HK-2 (cell line): ENCODE measurements around the gene PCED1A.
A peak's percentile ranks its signal among the peaks of the same experiment; 100 is the strongest.
"Not testable (repeated sequence)": the region's sequence is repeated elsewhere in the genome, so short reads cannot be mapped to it uniquely, and the experiment has no call there.

ENCODE experiments used
- DNase-seq: peaks from one replicate; pipeline ENCODE4 v3.0.0-alpha.2; 2018; ENCODE audit not compliant: unreplicated experiment

Gene PCED1A

DNA sequence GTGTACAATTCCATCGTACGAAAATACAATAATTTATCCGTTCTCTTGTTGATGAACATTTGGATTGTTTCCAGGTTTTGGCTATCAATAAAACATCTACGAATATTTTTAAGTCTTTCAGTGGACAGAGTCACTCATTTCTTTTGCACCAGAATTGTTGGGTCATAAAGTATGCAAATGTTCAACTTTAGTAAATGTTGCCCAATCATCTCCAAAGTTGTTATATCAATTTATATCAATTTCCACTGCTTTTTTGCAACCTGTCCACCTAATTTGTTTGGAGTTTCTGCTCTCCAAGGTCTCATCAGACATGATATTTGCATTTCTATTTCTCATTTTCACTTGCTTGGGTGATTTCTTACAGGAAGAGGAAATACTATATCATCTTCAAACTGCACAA is 13.8 kb downstream of the PCED1A start:
- DNase-seq, result no peak

DNA sequence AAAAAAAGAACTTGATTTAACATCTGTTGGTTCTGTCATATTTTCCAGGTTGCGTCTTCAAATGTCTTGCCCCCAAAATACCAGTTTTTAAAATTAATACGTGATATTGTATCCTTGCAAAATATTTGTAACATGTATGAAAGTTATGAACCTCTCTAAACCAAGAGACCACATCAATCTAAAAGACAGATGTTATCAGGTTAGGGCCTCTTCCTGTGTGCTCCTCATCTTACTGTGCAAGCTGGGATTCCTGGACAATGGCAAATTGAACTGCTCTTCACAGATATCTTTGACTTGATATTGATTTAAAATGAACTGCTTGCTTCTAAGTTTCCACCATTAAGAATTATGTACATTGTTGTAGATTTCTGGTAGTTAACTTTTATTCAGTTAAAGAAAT is 14.7 kb downstream of the PCED1A start:
- DNase-seq, result no peak

DNA sequence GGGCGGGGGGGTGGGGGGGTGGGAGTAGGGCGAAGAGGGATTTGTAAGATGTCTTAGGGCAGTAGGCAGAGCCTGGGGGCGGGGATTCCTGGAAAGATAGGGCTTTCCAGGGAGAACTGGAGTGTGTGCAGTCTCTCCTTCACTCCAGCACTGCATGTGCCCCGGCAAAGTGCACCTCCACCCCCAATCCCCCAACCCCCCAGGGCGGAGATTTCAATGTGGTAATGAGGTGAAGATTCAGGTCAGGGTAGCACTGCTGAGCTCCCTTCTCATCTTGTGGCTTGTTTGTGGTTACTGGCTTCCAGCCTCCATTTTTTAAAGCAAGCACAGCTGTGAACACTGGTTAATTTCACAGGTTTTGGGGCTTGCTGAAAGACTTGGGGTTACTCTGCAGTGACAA is 18.4 kb downstream of the PCED1A start:
- no peak for DNase-seq

DNA sequence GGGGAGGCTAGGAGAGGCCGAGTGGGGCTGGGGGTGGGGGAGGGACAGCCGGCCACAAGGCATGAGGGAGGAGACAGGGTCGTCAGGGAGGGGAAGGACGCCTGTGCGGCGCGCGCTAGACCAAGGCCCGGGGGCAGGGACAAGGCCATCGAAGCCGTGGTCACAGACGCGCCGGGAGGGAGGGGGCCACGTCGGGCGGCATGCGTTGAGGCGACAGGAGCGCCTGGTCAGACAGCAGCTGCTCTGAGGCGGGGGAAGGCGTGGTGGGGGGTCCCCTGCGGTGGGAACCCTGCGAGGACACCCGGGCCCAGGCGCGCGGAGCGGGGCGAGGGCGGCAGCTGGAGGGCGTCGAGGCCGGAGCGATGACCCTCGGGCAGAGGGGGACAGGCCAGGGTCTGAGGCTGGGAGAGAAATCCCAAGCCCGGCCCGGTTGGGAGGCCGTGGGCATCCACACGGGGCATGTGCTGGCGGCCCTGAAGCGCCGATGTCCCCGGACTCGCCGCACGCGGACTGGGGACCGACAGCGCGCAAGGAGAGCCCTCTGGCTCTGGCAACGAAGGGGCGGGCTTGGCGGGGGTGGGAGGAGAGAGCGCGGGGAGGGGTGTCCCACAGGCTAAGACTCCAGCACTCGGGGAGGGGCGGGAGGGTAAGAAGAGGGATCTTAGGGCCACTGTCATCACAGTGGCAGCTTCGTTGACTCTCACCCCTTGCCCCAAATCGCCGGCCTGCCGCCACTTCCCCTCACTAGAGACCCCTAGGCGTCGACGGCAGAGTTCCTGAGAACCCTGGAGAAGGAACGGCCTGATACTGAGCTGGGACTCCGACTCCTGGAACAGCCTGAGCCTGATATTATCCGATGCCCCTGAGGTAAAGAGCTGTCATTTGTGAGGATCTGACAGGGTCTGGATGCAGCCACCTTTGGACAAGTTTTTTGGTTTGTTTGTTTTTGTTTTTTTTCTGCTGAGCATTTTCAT is 19.3 kb downstream of the PCED1A start:
- no peak for DNase-seq

DNA sequence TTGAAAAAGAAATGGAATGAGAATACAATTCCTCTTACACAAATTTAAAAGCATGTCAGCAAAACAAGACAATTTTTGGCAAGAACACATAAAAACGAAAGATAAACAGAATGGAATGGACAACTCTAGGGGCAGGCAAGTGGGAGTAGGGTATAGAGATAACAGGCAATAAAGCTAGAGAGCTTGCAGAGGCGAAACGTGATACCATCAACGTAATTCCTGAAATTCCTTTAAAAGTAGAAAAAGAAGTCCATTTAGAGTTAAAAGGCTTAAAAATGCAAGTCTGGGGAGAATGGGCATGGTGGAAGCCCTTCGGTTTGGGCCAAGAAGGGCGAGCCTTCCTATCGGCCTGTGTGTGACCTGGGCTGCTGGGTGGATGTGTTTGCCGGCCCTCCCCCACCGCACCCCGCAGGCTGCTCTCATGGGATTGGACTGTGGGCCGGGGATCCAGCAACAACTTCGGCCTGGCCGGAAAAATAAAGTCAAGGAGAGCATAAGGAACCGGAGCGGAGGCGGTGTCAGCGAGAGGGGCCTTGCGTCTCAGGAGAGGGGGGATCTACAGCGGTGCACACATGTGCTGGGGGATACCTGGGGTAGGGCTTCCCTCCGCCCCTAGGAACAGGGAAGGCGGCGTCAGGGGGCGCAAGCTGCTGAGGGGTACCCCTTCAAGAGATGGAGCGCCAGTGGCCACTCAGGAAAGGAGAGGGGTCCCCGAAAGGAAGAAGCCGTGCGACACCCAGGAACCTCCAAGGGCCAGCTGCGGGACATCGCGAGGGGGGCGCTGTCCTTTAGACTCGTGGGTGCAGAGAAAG is 20.2 kb downstream of the PCED1A start:
- no peak for DNase-seq

DNA sequence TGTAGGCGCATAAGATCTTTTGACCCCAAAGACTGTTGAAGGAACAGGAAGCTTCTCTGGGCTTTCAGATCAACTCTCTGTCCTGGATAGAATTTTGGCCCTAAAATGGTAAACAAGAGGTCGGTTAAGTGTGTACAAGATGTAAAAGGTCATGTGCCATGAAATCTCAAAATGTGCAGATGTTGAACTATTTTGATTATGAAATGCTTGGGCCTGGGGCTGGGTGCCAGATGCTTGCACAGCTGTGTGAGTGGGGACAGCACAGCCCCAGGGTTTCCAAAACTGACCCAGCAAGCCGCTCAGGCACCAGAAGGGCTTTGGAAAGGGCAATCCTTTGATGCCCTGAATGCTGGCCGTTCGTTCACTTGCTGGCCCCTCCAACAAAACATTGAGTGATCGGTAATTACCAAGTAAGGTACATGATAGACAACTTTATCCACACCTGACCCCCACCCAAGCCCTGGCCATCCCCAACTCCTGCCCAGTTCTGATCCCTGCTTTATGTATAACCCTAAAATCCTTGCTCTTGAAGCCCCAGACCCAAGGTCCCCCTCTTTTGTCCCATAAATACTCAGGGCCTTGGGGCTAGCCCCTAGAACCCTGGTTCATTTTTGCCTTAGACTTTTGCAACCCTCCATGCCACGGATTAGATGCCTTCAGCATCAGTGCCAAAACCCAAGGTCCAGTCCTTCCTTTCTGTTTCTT is 22.4 kb downstream of the PCED1A start:
- no peak for DNase-seq

DNA sequence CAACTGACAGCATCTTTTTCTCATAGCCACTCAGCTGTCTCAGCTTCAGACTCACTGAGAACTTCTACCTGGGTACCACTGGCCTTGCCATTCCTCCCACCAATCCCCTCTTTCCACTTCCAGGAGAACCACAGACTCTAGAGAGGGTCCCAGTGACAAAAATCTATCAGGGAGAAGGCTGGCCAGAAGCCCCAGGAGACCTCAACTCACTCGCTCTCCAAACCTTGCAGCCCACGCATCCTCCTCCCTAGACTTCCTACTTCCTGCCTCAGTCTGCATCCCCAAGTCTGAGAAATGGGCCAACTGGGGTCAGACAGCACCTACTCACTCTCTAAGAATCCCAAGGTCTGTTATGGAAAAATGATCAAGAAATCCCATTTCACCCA is 23.1 kb downstream of the PCED1A start:
- DNase-seq, result no peak

DNA sequence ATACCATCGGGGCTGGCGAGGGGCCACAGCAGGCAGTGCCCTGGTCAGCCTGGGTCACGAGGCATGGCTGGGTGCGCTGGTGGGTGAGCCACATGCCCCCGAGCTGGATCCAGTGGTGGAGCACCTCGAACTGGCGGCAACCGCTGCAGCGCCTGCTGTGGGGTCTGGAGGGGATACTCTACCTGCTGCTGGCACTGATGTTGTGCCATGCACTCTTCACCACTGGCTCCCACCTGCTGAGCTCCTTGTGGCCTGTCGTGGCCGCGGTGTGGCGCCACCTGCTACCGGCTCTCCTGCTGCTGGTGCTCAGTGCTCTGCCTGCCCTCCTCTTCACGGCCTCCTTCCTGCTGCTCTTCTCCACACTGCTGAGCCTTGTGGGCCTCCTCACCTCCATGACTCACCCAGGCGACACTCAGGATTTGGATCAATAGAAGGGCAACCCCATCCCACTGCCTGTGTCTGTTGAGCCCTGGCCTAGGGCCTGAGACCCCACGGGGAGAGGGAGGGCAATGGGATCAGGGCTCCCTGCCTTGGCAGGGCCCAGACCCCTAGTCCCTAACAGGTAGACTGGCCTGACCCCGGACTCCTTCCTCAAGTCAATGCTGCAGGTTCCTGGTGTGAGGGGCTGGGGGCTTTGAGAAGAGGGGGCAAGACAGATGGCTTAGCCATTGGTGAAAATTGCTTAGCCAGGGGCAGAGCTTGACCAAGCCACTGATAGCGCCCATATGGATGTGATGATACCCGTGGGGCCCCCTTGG is 23.7 kb downstream of the PCED1A start:
- no peak for DNase-seq

DNA sequence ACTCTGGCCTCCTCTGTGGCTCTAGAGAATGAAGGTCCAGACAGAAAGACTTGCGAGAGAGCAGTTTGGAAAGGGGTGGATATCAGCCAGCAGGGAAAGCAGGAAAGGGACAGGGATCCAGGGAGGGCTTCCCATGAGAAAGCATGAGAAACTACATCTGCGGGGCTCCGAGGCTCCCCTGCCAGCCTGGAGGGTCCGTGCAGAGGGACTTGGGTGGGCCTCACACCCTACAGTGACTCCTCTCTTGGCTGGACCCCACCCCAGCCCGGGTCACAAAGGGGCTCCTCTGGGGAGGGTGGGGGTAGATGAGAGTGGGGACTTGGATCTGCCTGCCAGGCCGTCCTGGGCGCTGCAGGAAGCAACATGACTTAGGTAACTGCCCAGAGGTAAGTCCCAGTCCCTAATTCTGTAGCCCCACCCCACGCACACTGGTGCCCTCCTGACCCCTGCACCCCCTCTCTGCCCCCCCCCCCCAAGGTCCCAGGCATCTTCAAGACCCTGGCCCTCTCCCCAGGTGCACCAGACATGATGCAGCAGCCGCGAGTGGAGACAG is 24.3 kb downstream of the PCED1A start, which contains the start of gene TMEM239:
TSS of gene TMEM239 (plus strand) at position 335 of the 553 bp plus-strand sequence. CDS start at position 526, 191 bp downstream.
- DNase-seq, result no peak

DNA sequence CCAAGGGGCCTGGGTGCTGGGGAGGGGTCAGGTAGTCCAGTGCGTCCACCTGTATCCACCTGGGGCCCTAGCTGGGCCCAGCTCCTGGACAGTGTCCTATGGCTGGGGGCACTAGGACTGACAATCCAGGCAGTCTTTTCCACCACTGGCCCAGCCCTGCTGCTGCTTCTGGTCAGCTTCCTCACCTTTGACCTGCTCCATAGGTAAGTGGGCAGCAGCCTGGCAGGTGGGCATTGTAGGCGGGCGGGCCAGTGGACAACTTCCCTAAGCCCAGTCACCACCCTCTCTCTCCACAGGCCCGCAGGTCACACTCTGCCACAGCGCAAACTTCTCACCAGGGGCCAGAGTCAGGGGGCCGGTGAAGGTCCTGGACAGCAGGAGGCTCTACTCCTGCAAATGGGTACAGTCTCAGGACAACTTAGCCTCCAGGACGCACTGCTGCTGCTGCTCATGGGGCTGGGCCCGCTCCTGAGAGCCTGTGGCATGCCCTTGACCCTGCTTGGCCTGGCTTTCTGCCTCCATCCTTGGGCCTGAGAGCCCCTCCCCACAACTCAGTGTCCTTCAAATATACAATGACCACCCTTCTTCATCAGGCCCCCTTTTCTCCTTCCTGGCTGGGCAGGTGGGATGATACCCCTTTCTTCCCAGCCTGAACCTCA is 25.1 kb downstream of the PCED1A start:
- DNase-seq, result no peak

DNA sequence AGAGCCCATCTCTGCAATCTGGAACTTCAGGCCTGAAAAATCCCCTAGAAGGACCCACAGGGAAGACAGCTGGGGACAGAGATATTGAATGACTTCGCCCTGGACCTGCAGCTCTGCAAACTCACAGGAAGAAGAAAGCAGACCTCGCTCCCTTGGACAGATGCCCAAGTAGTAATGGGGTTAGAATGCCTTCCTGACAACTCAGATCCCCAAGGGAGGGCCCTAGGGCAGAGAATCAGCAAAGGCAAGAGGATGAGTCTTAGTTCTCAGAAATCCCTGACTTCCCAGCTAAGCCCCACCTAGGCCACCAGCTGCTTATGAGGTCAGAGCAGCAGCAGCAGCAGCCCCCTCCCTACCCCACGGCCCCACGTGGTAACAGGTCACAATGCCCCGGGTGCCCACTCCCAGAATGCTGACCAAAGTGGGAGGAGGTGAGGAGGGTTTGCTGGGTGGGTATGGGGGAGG is 25.8 kb downstream of the PCED1A start, which contains the start of gene C20orf141:
TSS of gene C20orf141 (plus strand) at position 401 of the 465 bp plus-strand sequence. CDS start 198 bp downstream, outside the sequence.
- peak; percentile 77 for DNase-seq

DNA sequence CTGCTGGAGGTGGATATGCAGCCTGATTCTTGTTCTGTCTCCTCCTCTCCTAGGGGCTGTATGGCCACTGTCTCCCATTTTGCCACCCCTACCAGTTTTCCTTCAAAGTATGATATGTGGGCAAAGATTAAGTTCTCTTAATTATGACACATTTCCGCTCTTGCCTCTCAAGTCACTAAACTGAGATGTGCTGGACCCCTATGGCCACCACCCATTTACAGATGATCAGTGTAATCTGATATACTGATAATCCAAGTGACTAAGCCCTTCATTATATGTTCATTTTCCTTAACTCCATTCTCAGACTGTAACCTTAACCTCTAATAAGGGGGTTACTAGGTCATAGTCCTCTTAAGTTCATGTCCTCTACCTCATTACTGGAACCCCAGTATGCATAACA is 26.4 kb downstream of the PCED1A start:
- no peak for DNase-seq

DNA sequence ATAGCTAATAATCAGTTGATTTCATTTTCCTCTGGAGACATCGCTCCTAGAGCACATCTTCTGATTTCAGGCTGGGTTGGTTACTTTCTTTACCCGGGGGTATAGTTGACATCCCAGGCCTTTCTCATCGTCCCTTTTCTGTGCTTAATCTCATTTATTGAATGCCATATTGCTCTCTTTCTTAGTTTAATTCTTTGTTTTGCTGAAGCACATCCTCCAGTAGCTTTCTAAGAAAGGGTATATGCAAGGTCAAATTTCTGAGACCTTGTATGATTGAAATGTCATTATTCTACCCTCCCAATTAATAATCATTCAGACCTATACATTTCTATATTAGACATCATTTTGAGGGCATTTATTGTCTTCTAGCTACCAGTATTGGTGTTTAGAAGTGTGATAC is 28.3 kb downstream of the PCED1A start:
- DNase-seq, result no peak

DNA sequence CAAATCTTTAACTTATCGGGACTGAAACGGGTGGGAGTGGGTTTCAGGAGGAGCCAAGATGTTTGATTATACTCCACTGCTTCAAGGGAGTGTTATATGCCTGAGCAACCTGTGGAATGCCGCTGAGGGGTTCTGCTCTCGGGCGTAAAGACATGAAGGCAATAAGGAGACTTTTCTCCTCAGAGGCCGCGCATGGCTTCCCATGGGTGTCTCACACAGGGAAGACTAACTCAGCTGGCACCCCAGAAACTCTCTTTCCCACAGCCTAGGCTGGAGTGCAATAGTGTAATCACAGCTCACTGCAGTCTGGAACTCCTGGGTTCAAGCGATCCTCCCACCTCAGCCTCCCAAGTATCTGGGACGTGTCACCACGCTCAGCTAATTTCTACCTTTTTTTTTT is 30.8 kb downstream of the PCED1A start:
- DNase-seq, result no peak

DNA sequence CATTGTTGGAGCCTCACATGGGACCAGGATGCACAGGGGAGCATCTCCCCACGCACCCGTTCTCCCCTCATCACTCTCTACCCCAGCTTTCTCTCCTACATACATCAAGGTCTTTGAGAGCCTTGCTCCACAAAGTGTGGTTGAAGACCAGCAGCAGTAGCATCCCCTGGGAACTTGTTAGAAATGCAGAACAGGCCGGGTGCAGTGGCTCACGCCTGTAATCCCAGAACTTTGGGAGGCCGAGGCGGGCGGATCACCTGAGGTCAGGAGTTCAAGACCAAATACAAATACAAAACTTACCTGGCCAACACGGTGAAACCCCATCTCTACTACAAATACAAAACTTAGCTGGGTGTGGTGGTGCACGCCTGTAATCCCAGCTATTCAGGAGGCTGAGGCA is 32.5 kb downstream of the PCED1A start:
- not testable (repeated sequence) for DNase-seq

DNA sequence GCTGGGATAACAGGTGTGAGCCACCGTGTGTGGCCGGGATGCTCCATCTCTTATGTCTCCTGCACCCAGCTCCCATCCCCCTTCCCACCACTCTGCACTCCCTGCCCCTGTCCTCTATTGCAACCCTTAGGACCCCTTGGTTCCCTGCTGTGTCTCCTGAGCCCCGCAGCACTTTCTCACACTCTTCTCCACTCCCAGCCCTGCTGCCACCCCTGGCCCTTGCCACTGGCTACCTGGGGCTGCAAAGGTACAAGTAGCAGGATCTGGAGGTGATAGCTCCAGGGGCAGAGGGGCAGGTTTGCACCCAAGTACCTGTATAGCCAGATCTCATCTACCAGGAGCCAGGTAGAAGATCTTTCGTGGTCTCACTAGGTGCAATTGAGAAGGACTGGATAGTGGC is 33.4 kb downstream of the PCED1A start:
- DNase-seq, result no peak

DNA sequence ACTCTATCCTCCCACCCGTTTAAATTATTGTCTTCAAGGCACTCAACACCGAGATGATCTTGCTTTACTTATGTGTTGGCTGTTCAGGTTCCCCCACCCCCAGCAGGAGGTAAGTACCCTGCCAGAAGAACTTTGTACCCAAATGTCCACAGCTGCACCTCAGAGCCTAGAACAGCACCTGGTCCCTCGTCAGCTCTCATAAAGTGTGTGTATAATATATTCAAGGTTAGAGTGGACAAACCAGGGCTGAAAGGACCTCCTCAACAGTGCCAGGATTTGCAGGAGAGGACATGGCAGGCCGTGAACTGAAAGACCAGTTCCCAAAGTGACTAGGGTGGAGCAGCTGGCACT is 34.1 kb downstream of the PCED1A start:
- DNase-seq, result no peak

DNA sequence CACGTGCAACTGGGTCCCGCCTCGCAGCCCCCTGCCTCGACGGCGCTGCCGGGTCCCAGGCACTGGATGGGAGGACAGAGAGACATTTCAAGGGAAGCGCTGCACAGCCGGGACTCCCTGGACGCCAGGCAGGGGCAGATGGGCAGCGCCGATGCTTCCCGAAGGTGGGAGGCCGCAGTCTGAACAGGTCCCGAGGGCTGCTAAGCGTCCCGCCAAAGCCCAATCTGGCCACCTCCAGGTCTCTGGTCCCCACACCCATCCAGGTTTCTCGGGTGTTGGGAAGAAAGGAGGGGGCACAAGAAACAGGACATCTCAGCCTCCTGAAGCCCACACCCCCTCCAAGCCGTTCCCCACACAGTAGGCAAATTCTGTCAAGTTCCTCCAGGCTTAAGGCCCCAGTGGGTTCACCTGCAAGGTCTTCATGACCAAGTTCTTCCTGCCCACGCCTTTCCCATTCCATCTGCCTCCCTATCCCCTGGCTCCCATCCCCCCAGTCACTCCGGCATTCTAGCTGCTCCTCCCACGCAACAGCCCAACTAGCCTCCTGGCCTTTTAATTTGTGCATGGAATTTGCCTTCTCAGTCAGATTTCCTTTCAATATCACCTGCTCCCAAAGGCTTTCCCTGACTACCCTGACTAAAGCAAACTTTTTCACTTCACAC is 34.6 kb downstream of the PCED1A start:
- DNase-seq, result no peak

DNA sequence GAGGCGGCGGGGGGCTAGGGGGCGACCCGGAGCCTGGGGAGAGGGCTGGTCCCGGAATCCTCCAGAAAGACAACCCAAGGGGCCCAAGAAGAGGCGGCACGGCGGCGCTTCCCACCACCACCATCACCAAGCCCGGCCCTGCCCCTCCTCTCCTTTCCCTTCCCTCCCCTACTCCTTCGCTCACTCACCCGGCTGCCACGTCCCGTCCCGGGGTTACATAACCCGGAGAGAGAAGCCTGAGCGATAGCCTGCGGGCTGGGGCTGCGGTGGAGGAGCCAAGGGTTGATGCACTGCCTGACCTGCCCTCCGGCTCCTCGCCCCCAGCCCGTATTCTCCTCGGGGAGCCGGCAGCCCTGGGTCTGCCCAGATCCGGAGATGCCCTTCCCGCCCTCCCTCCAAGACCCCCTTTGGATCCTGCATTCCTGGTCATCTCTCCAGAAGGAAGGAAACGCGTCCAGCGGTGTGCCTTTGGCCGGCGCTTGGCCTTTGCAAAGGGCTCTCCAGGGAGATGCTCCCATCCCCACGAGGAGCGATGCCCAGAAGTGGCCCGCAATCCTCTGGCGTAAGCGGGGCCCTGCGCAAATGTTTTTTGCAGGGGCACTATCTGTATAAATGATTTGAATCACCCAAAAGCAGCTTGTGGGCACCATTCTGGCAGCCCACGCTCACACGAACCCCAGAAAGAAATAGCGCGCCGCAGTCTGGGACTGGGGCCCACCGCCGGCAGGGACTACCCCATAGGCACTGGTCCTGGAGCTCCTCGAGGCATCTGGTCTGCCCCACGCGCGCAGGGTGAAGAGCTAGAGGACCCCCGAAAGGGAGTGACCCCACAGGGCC is 35.4 kb downstream of the PCED1A start:
- no peak for DNase-seq
